SK-N-MC (cell line): Measurements from ENCODE around the gene RSRC1.

ENCODE experiments used
- EZH2 ChIP-seq: fragments of 200-600 bp; sonication (generic); IDR thresholded peaks from one replicate; pipeline ENCODE4 v1.6.1; 2017; ENCODE audit warnings: antibody characterized with exemption
- POLR2AphosphoS5 ChIP-seq: IDR thresholded peaks from 2 replicates; pipeline ENCODE4 v1.6.1; 2012; ENCODE audit warnings: mild to moderate bottlenecking, low read depth, low read length, borderline replicate concordance

- TF ChIP-seq POLR2AphosphoS5 (no peak), EZH2 (no peak)
Measured at GRCh38 chr3:158110658-158111018, 749 bp downstream of the RSRC1 start.
